Body of pancreas (tissue), 4 donors: ENCODE measurements around the gene OR51E2. TPM values are rescaled to one million over a fixed set of nuclear protein-coding genes. Genes with fewer than 3 reads are reported as not detected.

Source experiments
- ATAC-seq: fragments of 150-250 bp; one replicate; pipeline ENCODE4 v1.9.1; 2016
- DNase-seq, 4 donors: peaks; one replicate each; pipeline ENCODE4 v3.0.0-alpha.2; 2019
- H3K27ac ChIP-seq, 4 donors: fragments of 200-600 bp; sonication (generic); 1 replicate in 3 of 4; 2 replicates in 1 of 4; pipeline versions ENCODE4 v1.5.1 to v1.6.1; 2016 to 2019; ENCODE audit warnings: mild to moderate bottlenecking in 1 of 4, mixed read lengths in 1 of 4, moderate library complexity in 1 of 4
- H3K27me3 ChIP-seq, 2 donors: fragments of 200-600 bp; sonication (generic); one replicate each; pipeline ENCODE4 v1.6.0; 2016; ENCODE audit warnings: mild to moderate bottlenecking in 1 of 2
- H3K36me3 ChIP-seq, 2 donors: fragments of 200-600 bp; sonication (generic); replicated peaks in 1 of 2; 2 replicates each; pipeline ENCODE4 v1.5.1; 2016; ENCODE audit warnings: low read depth in 2 of 2; ENCODE audit not compliant: insufficient read depth in 1 of 2
- H3K4me1 ChIP-seq: fragments of 200-600 bp; sonication (generic); one replicate; pipeline ENCODE4 v1.6.0; 2016
- H3K4me3 ChIP-seq, 2 donors: fragments of 200-600 bp; sonication (generic); 1 replicate in 1 of 2; 2 replicates in 1 of 2; pipeline ENCODE4 v1.5.1; 2016 to 2019
- H3K9me3 ChIP-seq, 3 donors: fragments of 200-600 bp; sonication (generic); 1 replicate in 2 of 3; 2 replicates in 1 of 3; pipeline ENCODE4 v1.5.1; 2016
- POLR2A ChIP-seq, 3 donors: fragments of 450-650 bp; IDR thresholded peaks; one replicate each; pipeline ENCODE4 v1.6.1; 2016; ENCODE audit warnings: antibody characterized with exemption in 3 of 3, mild to moderate bottlenecking in 2 of 3
- WGBS, 2 donors: methylation state at CpG; one replicate each; pipeline ENCODE4 v1.1.5; 2017; 5-methylcytosine and 5-hydroxymethylcytosine counted together
- intact Hi-C: fragments of 100-400 bp; cut with DNase I; formaldehyde crosslinking; loops from one replicate; pipeline ENCODE4 v1.15.1; 2023
- total RNA-seq, 2 donors: library from RNA; depleted of rRNA; stranded (reverse); fragments of >200 nt; gene quantifications; one replicate each; pipeline ENCODE4 v1.1.0, GENCODE V29; 2016
- TF ChIP-seq, protein P1 (sequence below), 7 experiments: fragments of 450-650 bp in 4 of 7; fragments of 200-600 bp in 3 of 7; sonication (generic) in 3 of 7; IDR thresholded peaks; one replicate each; pipeline ENCODE4 v1.5.1; 2016 to 2019; ENCODE audit warnings: antibody characterized with exemption in 7 of 7

The OR51E2 gene
- total RNA-seq, 2 donors from 2014 or later, result not detected

DNA sequence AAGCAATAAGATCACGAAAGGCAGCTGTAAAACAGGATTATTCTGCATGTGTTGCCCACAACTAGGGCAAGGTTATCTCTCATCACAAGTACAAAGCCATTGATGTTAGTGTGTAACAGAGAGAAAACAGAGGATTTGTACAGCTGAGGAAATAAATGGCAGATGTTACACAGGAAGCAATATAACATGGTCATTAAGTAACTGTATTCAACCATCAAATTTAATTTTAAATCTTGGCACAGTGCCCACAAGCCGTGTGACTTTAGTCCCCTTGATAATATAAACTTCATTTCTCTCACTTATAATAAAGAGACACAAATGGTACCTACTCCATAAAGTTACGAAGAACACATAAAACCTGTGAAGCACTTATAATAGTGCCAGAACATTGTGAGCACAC, 17.3 kb downstream of the OR51E2 start:
- TF ChIP-seq POLR2A (IDR thresholded peaks at IDR 0.05), result no peak
- TF ChIP-seq, protein P1, sequence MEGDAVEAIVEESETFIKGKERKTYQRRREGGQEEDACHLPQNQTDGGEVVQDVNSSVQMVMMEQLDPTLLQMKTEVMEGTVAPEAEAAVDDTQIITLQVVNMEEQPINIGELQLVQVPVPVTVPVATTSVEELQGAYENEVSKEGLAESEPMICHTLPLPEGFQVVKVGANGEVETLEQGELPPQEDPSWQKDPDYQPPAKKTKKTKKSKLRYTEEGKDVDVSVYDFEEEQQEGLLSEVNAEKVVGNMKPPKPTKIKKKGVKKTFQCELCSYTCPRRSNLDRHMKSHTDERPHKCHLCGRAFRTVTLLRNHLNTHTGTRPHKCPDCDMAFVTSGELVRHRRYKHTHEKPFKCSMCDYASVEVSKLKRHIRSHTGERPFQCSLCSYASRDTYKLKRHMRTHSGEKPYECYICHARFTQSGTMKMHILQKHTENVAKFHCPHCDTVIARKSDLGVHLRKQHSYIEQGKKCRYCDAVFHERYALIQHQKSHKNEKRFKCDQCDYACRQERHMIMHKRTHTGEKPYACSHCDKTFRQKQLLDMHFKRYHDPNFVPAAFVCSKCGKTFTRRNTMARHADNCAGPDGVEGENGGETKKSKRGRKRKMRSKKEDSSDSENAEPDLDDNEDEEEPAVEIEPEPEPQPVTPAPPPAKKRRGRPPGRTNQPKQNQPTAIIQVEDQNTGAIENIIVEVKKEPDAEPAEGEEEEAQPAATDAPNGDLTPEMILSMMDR (IDR thresholded peaks at IDR 0.05), result no peak
- H3K36me3 ChIP-seq, result no peaks in the 10 kb centered on the region
- ATAC-seq (no peak), DNase-seq (no peak)
- intact Hi-C loops, result no loop called here
- WGBS, 2 donors, result 38 to 43% methylated on average over 3 of the region's 3 CpGs
- H3K9me3 ChIP-seq, result no peaks in the 10 kb centered on the region
- no peaks in the 10 kb centered on the region for H3K27me3 ChIP-seq
- H3K4me3 ChIP-seq, result no peak overlapping the region
- H3K27ac ChIP-seq, result no peak overlapping the region
- H3K4me1 ChIP-seq, result no peaks in the 10 kb centered on the region

DNA sequence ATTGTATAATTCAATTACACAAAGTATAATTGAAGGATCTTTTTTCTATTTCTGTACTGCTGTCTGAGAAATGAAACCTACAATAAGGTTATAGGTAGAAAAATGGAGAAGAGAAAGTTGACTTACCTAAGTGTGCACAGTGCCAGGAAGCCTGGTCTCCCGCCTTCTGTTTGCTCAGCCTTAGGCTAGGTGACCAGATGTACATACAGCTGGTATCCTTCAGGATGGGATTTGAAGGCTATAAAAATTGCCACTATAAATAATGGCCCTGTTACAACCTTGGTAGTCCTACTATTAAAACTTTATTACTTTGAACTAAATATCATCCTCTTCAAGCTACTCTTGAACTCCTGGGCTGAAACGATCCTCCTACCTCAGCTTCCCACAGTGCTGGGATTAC, 19.7 kb downstream of the OR51E2 start:
- intact Hi-C loops, result no loop called here
- no peaks in the 10 kb centered on the region for H3K4me1 ChIP-seq
- DNase-seq (no peak), ATAC-seq (no peak)
- H3K4me3 ChIP-seq, result no peak overlapping the region
- H3K27me3 ChIP-seq, result no peaks in the 10 kb centered on the region
- H3K27ac ChIP-seq, result no peak overlapping the region
- H3K9me3 ChIP-seq, result no peaks in the 10 kb centered on the region
- no peak for TF ChIP-seq POLR2A (IDR thresholded peaks at IDR 0.05)
- TF ChIP-seq, protein P1 (IDR thresholded peaks at IDR 0.05), result no peak
- H3K36me3 ChIP-seq, result no peaks in the 10 kb centered on the region
- WGBS, 2 donors, result 73 to 74% methylated on average over 2 of the region's 2 CpGs

DNA sequence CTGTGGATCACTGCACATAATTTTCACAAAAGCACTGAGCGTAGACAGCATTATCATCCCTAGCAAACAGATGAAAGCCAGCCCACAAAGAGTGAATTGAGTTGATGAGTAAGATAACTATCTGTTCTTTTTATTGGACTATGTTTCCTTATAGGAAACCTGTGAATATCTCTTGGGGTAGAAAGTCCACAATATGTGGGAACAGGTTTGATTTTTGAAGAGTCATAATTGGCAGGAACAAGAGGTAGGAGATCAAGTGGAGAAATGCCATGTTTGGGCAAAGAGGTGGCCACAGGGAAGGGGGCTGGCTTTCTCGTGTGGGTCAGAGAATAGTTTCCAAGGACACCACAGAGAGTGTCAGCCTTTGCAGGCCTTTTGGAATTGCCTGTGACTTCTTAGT, 23.9 kb downstream of the OR51E2 start:
- no peaks in the 10 kb centered on the region for H3K36me3 ChIP-seq
- H3K4me3 ChIP-seq, result no peak overlapping the region
- intact Hi-C loops, result no loop called here
- TF ChIP-seq, protein P1 (IDR thresholded peaks at IDR 0.05), result no peak
- no peak for TF ChIP-seq POLR2A (IDR thresholded peaks at IDR 0.05)
- ATAC-seq, result no peak
- 45 to 46% methylated on average over 2 of the region's 2 CpGs for WGBS, 2 donors
- no peaks in the 10 kb centered on the region for H3K9me3 ChIP-seq
- DNase-seq, result no peak
- H3K27ac ChIP-seq, result no peak overlapping the region
- H3K4me1 ChIP-seq, result no peaks in the 10 kb centered on the region
- no peaks in the 10 kb centered on the region for H3K27me3 ChIP-seq

DNA sequence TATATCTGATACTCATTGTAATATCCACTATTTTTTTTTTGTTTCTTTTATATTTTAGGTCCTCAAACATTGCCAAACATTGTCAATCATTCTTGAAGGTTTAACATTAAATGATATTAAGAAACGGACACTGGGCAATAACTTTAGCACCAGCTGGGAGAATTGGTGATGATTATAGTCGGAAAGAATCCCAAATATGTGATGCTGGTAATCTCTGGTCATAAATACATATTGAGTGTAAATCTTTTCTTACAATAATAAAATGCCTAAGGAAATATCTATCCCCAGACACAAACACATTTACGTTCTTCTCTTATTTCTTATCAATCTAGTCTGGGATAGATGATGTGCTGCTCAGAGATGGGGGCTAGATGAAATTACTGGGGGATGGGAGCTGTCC, 25.2 kb downstream of the OR51E2 start:
- Histone ChIP-seq H3K27ac (no peak overlapping the region), H3K4me3 (no peak overlapping the region), H3K9me3 (no peaks in the 10 kb centered on the region), H3K4me1 (no peaks in the 10 kb centered on the region), H3K27me3 (no peaks in the 10 kb centered on the region), H3K36me3 (no peaks in the 10 kb centered on the region)
- WGBS, 2 donors, result 39 to 61% methylated on average over 3 of the region's 3 CpGs
- intact Hi-C loops, result no loop called here
- DNase-seq, result no peak
- no peak for TF ChIP-seq POLR2A (IDR thresholded peaks at IDR 0.05)
- TF ChIP-seq, protein P1 (IDR thresholded peaks at IDR 0.05), result no peak
- no peak for ATAC-seq

DNA sequence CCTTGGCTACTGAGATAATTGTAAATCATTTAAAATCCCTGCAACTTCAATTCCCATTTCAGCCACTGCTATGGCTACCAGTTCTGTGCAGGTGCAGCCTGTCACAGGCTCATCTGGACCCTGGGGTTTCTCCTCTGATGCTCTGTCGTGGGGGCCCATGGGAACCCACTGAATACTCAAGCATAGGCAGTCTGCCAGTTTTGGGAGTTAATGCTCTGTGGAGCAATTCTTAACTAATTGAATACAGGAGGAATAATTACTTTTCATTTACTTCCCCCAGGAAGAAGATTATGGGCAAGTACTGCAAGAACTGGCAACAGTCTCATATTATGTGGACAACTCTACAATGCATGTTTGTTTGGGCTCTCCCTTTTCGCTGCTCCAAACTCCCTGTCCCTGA, 25.9 kb downstream of the OR51E2 start:
- 69 to 75% methylated on average over 2 of the region's 2 CpGs for WGBS, 2 donors
- no peak for DNase-seq
- Histone ChIP-seq H3K9me3 (no peaks in the 10 kb centered on the region), H3K27ac (no peak overlapping the region), H3K4me1 (no peaks in the 10 kb centered on the region), H3K27me3 (no peaks in the 10 kb centered on the region), H3K4me3 (no peak overlapping the region), H3K36me3 (no peaks in the 10 kb centered on the region)
- ATAC-seq, result no peak
- no peak for TF ChIP-seq POLR2A (IDR thresholded peaks at IDR 0.05)
- TF ChIP-seq, protein P1 (IDR thresholded peaks at IDR 0.05), result no peak
- intact Hi-C loops, result no loop called here
